Measurements from ENCODE around the gene PSG7. TPM values are rescaled to one million over a fixed set of nuclear protein-coding genes. Genes with fewer than 3 reads are reported as not detected.
"Not testable (repeated sequence)": the region's sequence is repeated elsewhere in the genome, so short reads cannot be mapped to it uniquely, and the experiment has no call there.

Gene PSG7
- polyA plus RNA-seq, 1 of the 3 experiments (the other 2 are of a cell fraction): 0.05 TPM

DNA sequence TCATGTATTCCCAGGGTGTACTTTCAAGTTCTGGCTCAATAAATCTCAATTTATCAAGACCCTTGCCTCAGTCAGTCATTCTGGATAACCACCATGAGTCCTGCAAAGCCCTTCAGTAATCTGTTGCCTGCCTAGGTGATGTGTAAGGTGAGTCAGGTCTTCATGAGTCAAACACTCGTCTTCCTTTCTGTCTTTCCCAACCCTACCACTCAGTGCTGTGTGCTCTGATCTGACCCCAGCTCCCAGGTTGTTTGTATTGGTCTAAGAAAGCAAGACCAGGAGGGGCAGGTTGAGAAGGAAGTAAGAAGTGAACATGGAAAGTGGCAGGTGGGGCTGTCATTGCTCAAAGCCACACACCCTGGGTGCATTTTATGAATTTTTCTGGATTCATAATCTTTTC lies 39.3 kb downstream of the PSG7 start:
- DNase-seq; H3K4me3 ChIP-seq (ENCODE audit: low read depth in 2 of 2, low read length in 1 of 2); H4K20me1 ChIP-seq (ENCODE audit: insufficient read depth); H3K9me3 ChIP-seq; H3K9me2 ChIP-seq; H3K27me3 ChIP-seq (ENCODE audit: insufficient read depth); H3K27ac ChIP-seq (ENCODE audit: low read depth in 2 of 2, low read length in 1 of 2); POLR2A ChIA-PET; H3F3A ChIP-seq (replicated peaks; ENCODE audit: insufficient read depth); H3K4me1 ChIP-seq (ENCODE audit: control insufficient read depth in 1 of 2, insufficient read depth in 2 of 2, low read depth in 1 of 2, low read length in 1 of 2); H3K79me2 ChIP-seq (ENCODE audit: insufficient read depth); H2AFZ ChIP-seq (ENCODE audit: low read depth); CTCF ChIA-PET; H3K9ac ChIP-seq; H3K4me2 ChIP-seq; H3K36me3 ChIP-seq (replicated peaks in 1 of 2; ENCODE audit: control insufficient read depth in 1 of 2, insufficient read depth in 2 of 2, low read length in 1 of 2): not testable (repeated sequence)
- 13% methylated on average over 1 of the region's 1 CpG for WGBS (ENCODE audit: low lambda C conversion rate)

DNA sequence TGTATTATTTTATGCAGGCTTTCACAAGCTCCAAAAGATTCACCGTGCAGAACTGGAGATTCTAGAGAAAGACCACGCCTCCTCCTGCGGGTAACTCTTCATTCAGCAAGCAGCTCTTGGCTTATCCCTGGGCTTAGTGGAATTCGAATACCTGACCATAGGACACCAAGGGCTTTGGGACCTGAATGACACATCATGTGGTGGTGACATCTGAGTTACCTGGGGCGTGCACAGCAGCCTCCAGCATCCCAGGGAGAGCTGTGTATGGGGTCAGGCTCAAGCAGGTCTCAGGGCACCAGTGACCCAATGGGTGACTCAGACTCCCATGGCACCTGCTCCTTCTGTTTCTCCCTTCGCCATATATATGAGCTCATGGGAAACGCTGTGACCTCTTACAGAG lies 46.6 kb downstream of the PSG7 start:
- H4K20me1 ChIP-seq (ENCODE audit: insufficient read depth); H3K27me3 ChIP-seq (ENCODE audit: insufficient read depth); H3K4me3 ChIP-seq (ENCODE audit: low read depth in 2 of 2, low read length in 1 of 2); H3K79me2 ChIP-seq (ENCODE audit: insufficient read depth); H3K4me1 ChIP-seq (ENCODE audit: control insufficient read depth in 1 of 2, insufficient read depth in 2 of 2, low read depth in 1 of 2, low read length in 1 of 2); H3K36me3 ChIP-seq (replicated peaks in 1 of 2; ENCODE audit: control insufficient read depth in 1 of 2, insufficient read depth in 2 of 2, low read length in 1 of 2); H3K9me3 ChIP-seq; H3K27ac ChIP-seq (ENCODE audit: low read depth in 2 of 2, low read length in 1 of 2); H3K9me2 ChIP-seq; POLR2A ChIA-PET; H3F3A ChIP-seq (replicated peaks; ENCODE audit: insufficient read depth); CTCF ChIA-PET; H3K4me2 ChIP-seq; H2AFZ ChIP-seq (ENCODE audit: low read depth); DNase-seq; H3K9ac ChIP-seq: not testable (repeated sequence)
- WGBS (ENCODE audit: low lambda C conversion rate): 27% methylated on average over 7 of the region's 7 CpGs

GRCh38 chr19:42887876-42888445 lies 49.0 kb downstream of the PSG7 start:
- H4K20me1 ChIP-seq (ENCODE audit: insufficient read depth); H3K4me1 ChIP-seq (ENCODE audit: control insufficient read depth in 1 of 2, insufficient read depth in 2 of 2, low read depth in 1 of 2, low read length in 1 of 2); H3K4me3 ChIP-seq (ENCODE audit: low read depth in 2 of 2, low read length in 1 of 2); H3K36me3 ChIP-seq (replicated peaks in 1 of 2; ENCODE audit: control insufficient read depth in 1 of 2, insufficient read depth in 2 of 2, low read length in 1 of 2); POLR2A ChIA-PET; H3K27me3 ChIP-seq (ENCODE audit: insufficient read depth); H3F3A ChIP-seq (replicated peaks; ENCODE audit: insufficient read depth); CTCF ChIA-PET; H3K9me3 ChIP-seq; H3K9ac ChIP-seq; DNase-seq; H3K79me2 ChIP-seq (ENCODE audit: insufficient read depth); H3K9me2 ChIP-seq; H3K4me2 ChIP-seq: not testable (repeated sequence)
- TF ChIP-seq JUND (IDR thresholded peaks at IDR 0.05) (0 out of 2 replicates have a peak, but pooled peaks have one; percentile 12), FOSL2 (IDR thresholded peaks at IDR 0.05; ENCODE audit: borderline replicate concordance, low read depth) (0 out of 2 replicates have a peak, but pooled peaks have one; percentile 13), TCF12 (IDR thresholded peaks at IDR 0.05) (peak; percentile 23; the same call in 1 of the 2 replicates)
- H3K27ac ChIP-seq (ENCODE audit: low read depth in 2 of 2, low read length in 1 of 2): peak overlapping the region in 1 of 2 experiments; percentile 20; a peak in 2 of 4 replicates
- peak overlapping the region; percentile 2; the same call in 1 of the 2 replicates for H2AFZ ChIP-seq (ENCODE audit: low read depth)

DNA sequence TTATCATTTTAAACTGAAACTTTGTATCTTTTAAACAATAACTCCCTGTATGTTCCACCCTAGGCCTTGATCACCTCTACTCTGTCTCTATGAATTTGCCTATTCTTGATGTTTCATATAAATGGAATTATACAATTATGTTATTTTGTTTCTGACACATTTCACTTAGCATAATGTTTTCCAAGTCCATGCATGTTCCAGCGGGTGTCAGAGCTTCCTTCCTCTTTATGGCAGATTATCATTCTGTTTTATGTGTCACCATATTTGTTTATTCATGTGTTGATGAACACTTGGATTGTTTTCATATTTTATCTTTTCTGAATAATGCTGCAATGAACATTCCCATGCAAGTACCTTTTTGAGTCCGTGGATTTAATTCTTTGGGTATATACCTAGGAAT lies 54.3 kb downstream of the PSG7 start:
- CTCF ChIA-PET; H3F3A ChIP-seq (replicated peaks; ENCODE audit: insufficient read depth); H4K20me1 ChIP-seq (ENCODE audit: insufficient read depth); H3K79me2 ChIP-seq (ENCODE audit: insufficient read depth); H3K36me3 ChIP-seq (replicated peaks in 1 of 2; ENCODE audit: control insufficient read depth in 1 of 2, insufficient read depth in 2 of 2, low read length in 1 of 2); H3K4me1 ChIP-seq (ENCODE audit: control insufficient read depth in 1 of 2, insufficient read depth in 2 of 2, low read depth in 1 of 2, low read length in 1 of 2); DNase-seq; H3K27me3 ChIP-seq (ENCODE audit: insufficient read depth); H3K4me2 ChIP-seq; H3K9ac ChIP-seq; H3K27ac ChIP-seq (ENCODE audit: low read depth in 2 of 2, low read length in 1 of 2); H3K9me2 ChIP-seq; H3K9me3 ChIP-seq; H3K4me3 ChIP-seq (ENCODE audit: low read depth in 2 of 2, low read length in 1 of 2); POLR2A ChIA-PET; H2AFZ ChIP-seq (ENCODE audit: low read depth): not testable (repeated sequence)
- WGBS (ENCODE audit: low lambda C conversion rate): 45% methylated on average over 2 of the region's 2 CpGs

DNA sequence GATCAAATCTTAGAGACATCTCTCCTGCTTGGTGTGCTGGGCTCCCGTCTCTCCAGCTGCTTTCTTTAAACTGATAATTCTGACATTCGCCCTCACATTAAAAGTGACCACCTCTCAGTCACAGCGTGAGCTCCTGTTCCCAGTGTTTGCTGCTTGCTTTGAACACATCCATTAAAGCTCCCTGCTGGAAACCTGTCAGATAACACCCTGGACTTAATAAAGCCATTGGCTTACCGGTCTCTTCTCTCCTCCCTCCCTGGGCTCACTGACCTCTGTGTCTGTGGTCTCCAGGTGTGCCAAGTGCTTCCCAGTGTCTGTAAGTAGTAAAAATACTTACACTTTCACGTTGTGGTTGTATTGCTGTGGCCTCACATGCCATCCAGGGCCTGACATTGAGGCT lies 55.0 kb downstream of the PSG7 start:
- POLR2A ChIA-PET; H3K9me3 ChIP-seq; H3K27me3 ChIP-seq (ENCODE audit: insufficient read depth); H3K36me3 ChIP-seq (replicated peaks in 1 of 2; ENCODE audit: control insufficient read depth in 1 of 2, insufficient read depth in 2 of 2, low read length in 1 of 2); DNase-seq; H3F3A ChIP-seq (replicated peaks; ENCODE audit: insufficient read depth); H2AFZ ChIP-seq (ENCODE audit: low read depth); CTCF ChIA-PET; H3K4me1 ChIP-seq (ENCODE audit: control insufficient read depth in 1 of 2, insufficient read depth in 2 of 2, low read depth in 1 of 2, low read length in 1 of 2); H3K27ac ChIP-seq (ENCODE audit: low read depth in 2 of 2, low read length in 1 of 2); H3K79me2 ChIP-seq (ENCODE audit: insufficient read depth); H3K9me2 ChIP-seq; H3K9ac ChIP-seq; H3K4me2 ChIP-seq; H4K20me1 ChIP-seq (ENCODE audit: insufficient read depth); H3K4me3 ChIP-seq (ENCODE audit: low read depth in 2 of 2, low read length in 1 of 2): not testable (repeated sequence)
- 61% methylated on average over 5 of the region's 5 CpGs for WGBS (ENCODE audit: low lambda C conversion rate)

Measured in SK-N-SH (cell line).